NCI-H146 treated with DMSO at 0.1 percent for 48 hours (cell line): ENCODE measurements around the gene EPN3.

Experiments used
- DNase-seq: peaks from one replicate; lab custom pipeline; 2025; ENCODE audit not compliant: unreplicated experiment; lab: John Stamatoyannopoulos, UW

Gene EPN3

DNA sequence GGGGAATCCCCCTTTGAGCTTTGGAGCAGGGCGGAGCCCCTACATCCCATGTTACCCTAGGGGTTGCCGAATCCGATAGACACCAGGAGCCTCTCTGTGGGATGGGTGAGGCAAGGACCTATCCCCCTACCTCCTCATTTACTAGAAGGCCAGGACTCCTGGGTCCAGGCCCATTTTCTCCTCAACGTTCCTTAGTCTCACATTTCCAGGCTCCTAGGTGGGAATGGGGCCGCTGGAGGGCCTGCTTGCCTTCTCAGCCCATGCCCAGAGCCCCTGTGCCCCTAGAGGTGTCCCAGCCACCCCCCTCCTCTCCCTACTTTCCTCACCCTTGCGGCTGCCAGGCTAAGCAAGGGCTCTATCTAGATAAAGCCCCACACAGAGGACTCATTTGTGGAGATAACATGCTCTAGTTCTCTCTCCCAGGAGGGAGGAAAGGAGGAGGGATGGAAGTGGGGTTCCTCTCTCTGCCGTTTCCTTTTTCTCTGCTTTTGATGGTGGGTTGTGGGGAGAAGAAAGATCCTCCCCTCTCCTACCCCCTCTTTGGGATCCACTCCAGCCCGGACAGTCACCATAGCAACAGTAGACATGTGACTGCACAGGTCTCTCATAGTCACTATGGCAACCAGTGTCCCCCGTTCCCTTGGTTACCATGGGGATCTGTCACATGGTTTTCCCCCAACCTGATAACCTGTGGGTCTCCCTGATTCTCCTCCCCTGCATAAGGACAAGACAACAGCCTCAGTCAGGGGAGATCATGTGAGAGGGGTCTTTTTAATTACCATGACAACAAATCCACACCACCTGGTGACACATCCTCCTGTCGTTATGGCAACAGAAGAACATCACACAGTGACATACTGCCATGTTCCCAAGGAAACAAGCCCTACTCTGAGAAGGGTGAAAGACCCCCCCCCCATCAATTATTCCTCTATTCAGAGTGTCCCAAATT lies 33.1 kb downstream of the EPN3 start:
- DNase-seq = no peak

DNA sequence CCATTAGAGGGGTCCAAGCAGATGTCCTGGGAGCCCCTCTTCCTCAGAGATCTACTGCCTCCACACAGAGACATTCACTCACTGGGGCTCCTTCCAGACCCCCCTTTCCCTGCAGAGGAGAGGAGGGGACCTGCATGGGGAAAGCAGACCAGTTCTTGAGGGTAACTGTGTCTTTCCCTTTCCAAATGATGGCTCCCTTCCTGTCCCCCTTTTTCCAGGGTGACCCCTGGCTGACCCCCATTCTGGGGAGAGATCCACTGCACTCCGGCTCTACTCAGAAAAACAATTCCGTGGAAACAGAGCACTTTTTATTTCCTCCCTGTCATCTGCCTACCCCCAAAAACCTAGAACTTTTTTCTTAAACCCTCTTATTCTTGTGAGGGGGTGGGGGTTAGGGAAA lies 34.4 kb downstream of the EPN3 start:
- no peak for DNase-seq

DNA sequence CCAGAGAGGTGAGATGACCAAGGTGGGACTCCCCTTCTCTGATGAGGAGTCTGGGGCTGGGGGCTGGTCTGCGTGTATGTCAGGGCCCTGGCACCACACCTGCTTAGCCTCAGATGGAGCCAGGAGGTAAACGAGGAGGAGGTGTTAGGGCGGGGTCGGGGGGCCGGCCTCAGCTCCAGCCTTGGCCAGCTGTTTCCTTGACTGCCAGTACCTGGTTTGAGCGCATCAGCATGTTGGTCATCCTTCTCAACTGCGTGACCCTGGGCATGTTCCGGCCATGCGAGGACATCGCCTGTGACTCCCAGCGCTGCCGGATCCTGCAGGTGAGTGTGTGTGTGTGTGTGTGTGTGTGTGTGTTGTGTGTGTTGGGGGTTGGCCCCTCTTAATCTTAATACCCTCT lies 36.1 kb downstream of the EPN3 start:
- no peak for DNase-seq

DNA sequence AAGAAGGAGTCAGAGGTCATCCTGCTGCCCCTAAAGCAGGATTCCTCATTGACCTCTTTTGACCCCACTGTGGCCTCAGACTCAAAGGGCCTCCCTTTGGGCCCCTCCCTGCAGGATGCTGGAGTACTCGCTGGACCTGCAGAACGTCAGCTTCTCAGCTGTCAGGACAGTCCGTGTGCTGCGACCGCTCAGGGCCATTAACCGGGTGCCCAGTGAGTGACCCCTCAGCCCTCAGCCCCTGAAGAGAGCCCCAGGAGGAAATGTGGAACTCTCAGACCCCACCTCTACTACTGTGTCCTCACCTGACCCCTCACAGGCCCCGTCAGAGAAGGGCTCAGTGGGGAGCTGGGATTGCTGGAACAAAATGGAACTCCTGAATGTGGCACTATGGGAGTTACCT lies 37.1 kb downstream of the EPN3 start:
- no peak for DNase-seq

DNA sequence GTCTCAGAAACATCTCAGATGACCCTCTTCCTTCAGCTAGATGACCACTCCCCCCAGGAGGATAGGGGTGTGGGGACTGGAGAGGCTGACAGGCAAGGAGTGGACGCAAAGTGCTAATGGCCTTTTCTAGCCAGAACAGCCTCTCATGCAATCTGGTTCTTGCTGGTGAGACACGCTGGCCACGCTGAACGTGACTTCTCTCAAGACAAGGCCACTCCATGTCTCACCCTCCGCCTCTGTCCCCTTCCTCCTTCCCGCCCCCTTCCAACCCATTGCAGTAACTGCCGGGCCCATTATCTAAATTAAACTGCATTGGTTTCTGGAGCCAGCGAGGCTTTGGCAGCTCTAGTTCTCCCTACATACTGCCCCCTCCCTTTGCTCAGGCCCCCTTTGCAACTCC lies 37.5 kb downstream of the EPN3 start:
- no peak for DNase-seq

DNA sequence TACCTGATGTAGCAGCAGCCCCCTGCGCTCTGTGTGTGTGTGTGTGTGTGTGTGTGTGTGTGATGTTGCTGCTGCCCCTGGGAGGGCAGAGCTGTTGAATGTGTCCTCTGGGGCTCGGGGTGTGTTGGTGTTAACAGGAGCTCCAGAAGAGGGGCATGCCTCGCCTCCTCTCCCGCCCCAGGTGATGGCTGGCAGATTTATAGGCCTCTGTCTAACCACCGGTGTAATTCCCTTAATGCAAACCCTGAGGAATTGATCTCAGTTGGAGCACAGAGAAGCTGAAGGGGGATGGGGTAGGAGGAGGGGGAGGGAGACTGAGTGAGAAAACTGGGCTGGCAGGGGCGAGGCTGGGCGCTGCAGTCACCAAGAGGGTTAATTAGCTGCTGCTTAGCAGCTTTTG lies 38.0 kb downstream of the EPN3 start:
- no peak for DNase-seq

DNA sequence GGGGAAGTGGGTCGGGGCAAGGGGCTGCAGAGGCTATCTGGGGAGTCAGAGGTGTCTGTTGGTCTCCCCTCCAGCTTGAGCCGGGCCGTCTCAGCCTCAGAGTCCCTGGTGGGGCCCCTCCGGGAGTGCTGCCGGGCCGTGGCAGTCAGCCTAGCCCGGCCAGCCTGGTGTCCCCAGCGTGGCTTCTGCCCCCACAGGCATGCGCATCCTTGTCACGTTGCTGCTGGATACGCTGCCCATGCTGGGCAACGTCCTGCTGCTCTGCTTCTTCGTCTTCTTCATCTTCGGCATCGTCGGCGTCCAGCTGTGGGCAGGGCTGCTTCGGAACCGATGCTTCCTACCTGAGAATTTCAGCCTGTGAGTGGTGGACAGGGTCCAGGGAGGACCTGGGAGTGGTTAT lies 39.1 kb downstream of the EPN3 start:
- no peak for DNase-seq

DNA sequence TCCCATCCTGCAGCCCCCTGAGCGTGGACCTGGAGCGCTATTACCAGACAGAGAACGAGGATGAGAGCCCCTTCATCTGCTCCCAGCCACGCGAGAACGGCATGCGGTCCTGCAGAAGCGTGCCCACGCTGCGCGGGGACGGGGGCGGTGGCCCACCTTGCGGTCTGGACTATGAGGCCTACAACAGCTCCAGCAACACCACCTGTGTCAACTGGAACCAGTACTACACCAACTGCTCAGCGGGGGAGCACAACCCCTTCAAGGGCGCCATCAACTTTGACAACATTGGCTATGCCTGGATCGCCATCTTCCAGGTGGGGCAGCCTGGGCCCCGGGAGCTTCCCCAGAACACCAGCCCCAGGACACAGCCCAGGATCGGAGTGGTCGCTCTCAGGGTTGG lies 40.0 kb downstream of the EPN3 start:
- DNase-seq = no peak

DNA sequence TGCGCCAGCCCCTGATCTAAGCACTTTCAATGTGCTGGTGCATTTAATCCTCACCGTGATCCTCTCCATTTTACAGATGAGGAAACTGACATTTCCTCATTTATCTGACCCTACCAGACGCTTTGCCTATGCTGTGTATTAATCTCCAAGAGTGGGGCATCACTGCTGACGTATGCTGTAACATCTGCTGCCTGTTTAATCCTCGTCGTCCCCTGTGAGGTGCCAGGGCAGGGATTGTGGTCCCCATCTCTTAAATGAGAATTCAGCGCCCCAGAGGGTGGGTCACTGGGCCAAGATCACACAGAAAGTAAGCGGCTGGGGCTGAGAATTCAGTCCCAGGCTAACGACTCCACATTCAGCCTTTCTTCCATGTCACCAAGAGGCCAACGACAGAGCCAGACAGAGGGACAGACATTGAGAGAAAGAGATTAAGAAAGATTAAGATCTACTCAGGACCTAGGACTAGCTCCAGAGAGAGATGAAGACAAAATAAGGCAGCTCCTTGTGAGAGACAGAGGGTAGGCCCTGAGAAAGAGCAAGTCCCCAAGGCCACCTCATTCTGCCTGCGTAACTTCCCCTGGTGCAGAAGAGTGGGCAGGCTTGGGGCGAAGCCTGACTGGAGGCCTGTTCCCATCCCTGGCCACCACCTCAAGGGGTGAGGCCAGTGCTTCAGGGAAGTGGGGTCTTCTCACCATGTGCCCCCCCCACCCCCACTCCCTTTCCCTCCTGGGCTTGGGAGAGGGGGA lies 41.5 kb downstream of the EPN3 start:
- no peak for DNase-seq

DNA sequence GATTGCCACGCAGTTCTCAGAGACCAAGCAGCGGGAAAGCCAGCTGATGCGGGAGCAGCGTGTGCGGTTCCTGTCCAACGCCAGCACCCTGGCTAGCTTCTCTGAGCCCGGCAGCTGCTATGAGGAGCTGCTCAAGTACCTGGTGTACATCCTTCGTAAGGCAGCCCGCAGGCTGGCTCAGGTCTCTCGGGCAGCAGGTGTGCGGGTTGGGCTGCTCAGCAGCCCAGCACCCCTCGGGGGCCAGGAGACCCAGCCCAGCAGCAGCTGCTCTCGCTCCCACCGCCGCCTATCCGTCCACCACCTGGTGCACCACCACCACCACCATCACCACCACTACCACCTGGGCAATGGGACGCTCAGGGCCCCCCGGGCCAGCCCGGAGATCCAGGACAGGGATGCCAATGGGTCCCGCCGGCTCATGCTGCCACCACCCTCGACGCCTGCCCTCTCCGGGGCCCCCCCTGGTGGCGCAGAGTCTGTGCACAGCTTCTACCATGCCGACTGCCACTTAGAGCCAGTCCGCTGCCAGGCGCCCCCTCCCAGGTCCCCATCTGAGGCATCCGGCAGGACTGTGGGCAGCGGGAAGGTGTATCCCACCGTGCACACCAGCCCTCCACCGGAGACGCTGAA lies 43.2 kb downstream of the EPN3 start:
- peak; percentile 16 for DNase-seq

DNA sequence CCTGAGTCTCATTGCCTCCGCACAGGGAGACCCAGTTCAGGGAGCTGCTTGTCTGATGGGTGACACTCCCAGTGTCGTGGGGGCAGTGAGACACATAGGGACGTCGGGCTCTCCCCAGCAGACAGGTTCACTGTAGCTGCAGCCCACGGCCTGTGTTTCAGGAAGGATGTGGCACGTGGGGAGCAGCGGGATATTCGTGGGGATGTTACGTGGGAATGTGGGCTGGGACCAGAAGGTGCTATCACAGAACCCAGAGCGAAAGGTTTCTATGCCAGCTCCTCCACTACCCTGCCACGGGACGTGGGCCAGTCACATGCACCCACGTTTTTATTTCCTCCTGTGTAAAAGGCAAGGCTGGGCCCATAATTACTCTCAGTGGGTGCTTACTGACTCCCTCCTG lies 44.3 kb downstream of the EPN3 start:
- DNase-seq = no peak

DNA sequence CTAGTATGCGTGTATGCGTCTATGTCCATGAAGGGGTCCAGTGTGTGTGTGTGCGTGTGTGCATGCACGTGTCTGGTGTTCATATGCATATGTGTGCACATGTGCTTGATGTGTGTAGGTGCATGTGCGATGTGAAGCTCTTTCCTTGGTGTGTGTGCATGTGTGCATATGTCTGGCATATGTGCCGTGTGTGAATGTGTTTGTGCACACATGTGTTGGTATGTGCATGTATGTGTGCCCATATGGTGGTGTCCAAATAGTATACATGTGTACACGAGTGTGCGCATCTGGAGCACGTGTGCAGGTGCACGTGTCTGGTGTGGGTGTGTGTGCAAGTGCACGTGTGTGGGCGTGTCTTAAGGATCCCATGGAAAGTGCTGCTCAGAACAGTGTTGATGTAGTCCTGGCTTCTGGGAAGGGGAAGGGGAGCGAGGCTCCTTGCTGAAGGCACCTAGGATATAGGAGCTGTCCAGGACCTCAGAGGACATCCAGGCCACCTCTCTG lies 45.0 kb downstream of the EPN3 start:
- DNase-seq = no peak

DNA sequence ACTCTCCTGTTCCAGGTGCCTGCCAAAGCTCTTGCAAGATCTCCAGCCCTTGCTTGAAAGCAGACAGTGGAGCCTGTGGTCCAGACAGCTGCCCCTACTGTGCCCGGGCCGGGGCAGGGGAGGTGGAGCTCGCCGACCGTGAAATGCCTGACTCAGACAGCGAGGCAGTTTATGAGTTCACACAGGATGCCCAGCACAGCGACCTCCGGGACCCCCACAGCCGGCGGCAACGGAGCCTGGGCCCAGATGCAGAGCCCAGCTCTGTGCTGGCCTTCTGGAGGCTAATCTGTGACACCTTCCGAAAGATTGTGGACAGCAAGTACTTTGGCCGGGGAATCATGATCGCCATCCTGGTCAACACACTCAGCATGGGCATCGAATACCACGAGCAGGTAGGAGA lies 45.6 kb downstream of the EPN3 start:
- no peak for DNase-seq

DNA sequence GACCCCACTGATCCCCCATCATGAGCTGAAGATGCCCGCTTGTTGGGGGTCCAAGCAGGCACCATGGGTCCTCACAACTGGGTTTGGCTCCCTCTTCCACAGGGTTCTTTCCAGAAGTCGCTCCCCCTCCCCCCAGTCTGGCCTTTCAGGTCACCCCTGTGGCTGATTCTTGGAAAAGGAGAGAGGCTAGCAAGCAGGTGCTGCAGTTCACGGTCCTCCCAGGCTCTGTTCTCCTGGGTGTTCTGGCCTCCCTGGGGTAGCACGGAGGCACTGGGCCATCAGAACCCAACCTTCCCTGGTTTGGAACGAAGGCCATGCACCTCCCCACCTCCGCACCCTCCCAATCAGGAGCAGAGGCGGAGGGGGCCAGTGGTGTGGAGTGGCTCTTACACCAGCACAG lies 46.9 kb downstream of the EPN3 start:
- DNase-seq = no peak

DNA sequence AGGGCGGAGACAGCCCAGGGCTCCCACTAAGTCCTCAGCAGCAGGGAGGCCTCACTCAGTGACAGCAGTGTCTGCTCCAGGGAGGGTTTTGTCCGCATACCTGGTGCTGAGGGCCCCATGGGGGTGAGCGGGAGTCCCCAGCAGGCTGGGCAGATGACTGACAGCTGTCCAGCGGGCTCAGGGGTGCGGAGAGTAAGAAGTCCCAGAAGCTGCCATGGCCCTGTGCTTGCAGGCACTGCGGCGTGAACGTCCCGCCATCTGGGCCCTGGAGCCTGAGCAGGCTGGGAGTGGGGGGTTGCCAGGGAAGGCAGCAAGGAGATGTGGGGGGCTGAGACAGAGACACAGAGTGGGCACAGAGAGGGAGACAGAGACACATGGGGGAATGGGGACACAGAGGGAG lies 48.1 kb downstream of the EPN3 start:
- no peak for DNase-seq

DNA sequence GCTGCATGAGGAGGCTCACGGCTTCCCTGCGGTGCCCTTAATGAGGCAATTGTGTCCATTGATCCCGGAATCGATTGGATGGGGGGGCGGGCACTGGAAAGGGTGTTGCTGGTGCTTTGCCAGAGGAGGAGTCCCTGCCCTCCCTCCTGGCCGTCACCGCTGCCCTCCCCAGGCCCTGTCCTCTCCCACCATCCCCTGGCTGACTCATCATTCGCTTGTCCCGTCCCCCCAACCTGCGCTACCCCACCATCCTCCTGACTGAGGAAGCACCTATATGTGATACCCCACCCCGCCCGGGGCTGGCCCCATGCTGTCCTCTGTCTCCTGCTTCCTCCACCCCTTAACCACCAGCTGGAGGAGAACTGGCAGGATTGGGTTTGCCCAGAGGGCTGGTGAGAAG lies 48.8 kb downstream of the EPN3 start:
- DNase-seq = no peak

DNA sequence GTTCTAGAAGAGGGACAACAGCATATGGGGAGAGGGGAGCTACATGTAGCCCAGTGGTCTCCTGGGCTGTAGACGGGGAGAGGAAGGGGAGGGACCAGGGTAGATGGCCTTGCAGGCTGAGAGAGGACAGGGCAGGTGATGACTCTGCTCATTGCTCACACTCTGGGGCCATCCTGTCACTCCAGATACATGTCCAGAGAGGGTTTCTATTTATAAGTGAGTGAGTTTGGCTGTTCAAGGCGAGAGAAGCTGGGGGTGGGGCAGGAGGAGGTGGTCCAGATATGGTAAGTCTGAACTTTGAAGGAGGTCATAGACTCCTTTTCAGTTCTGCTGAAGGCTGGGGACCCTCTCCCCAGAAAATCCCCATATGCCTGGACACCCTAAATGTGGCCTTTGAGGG lies 50.2 kb downstream of the EPN3 start:
- no peak for DNase-seq

DNA sequence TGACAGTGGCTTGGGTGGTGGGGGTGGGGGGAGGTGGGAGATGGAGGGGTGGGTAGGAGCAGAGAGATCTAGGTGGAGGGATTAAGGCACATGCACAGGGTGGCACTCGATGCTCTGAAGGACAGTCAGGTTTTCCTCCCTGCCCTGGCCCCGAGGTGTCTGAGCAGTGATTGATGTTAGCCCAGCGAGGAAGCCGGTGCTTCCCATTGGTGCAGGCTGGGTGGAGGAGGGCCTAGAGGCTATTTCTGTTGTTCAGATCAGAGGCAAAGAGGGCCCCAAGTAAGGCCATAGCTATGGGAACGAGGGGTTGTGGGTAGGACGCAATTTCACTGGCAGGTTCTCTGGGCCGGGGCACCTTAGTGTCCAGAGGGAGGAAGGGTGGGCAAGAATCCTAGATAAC lies 51.1 kb downstream of the EPN3 start:
- DNase-seq = no peak

DNA sequence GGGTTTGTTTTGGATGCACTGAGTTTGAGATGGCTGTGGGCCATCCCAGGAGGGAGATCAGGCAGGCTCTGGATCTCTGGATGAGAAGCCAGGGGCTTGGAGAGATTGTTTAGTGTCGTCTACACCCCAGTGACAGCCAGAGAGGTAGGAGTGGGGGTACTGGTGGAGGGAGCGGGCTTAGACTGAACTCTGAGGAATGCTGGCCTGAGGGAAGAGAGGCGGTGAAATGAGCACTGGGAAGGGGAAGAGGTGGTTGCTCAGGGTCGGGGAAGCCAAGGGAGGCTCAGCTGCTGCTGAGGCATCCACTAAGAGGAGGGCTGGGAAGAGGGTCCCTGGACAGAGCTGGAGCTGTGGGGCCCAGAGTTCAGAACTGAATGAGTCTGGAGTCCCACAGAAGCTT lies 51.6 kb downstream of the EPN3 start:
- no peak for DNase-seq

DNA sequence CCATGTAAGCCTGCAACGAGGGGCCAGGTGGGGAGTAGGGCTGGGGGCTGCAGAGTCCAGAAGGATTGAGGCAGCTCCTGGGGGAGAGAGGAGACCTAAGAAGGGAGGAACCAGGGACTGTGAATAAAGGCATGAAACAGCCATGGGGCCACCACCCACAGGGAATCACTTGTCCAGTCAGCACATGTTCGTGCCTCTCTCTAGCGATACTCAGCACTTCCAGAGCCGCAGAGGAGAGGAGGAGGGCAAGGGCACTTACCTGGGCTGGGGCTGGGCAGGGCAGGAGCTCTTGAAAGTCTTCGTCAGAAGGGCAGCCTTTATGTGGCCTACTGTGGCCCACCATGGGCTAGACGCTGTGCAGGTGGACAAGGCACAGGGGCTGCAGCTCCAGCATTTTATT lies 52.2 kb downstream of the EPN3 start:
- no peak for DNase-seq

DNA sequence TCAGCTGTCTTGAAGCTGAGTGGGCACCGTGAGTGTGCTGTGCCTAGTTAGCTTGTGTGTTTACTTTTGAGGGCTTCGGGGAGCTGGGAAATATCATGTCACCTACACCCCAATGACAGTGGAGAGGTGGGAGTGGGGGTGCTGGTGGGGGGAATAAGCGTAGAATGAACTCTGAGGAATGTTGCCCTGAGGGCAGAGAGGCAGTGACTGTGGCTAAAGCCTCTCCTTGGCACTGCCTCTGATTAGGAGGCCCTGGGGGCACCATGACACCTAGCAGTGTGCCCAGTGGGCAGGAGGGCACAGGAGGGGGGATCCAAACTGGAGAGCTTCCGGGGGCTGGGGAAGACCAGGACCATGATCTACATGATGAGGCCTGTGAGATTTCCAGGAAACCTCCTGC lies 52.8 kb downstream of the EPN3 start:
- no peak for DNase-seq

DNA sequence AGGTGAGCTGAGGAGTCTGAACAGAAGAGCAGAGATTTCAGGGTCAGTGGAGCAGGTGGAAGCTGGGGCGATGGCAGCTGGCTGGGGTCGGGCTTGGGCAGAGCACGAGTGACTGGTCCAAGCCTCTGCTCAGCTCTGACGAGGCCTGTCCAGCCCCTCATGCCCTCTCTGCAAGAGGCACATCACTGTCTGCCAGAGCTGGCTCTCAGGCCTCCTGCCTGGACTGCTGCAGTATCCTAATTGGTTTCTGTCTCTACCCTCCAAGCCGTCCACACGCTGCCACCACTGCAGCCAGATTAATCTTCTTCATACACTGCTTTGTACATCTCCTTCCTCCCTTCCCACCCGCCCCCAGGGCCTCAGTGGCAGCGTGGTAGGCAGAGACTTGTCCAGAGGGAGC lies 53.4 kb downstream of the EPN3 start:
- no peak for DNase-seq
